HG03457 (cell line): Measurements from ENCODE around the gene SCYGR4.

Experiments
- ATAC-seq: cut with Tn5 transposase; IDR thresholded peaks from one replicate; pipeline ENCODE4 v1.9.1; 2021; ENCODE audit warnings: moderate number of reproducible peaks; ENCODE audit not compliant: unreplicated experiment

The SCYGR4 gene

DNA sequence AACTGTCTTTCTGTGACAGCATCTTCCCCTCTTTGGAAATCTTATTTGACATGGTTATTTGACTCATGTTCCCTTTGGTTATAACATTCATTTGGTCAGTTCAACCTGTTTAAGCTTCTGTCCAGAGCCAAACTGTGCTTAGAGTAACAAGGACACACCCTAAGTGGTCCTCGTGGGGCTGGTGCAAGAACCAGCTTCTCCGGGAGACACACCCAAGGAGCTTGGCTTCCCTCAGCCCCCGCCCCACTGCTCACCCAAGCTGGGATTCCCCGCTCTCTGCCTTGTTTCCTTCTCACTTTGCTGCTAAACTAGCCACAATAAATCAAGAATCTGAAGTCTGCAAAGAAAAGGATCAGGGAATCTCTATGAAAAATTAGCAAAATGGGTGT is 4.0 kb upstream of the SCYGR4 start:
- no peak for ATAC-seq

- no peak for ATAC-seq
These were observed 3.1 kb upstream of the SCYGR4 start for GRCh38 chr2:227614246-227614645.

- no peak for ATAC-seq
These were observed 2.6 kb upstream of the SCYGR4 start, which contains the start of gene SCYGR3 for GRCh38 chr2:227614740-227615139. Gene SCYGR3, minus strand, starts transcription at chr2:227614840. Its CDS starts 0 bp downstream, at chr2:227614840.

GRCh38 chr2:227615181-227615580 is 2.1 kb upstream of the SCYGR4 start:
- ATAC-seq, result no peak

DNA sequence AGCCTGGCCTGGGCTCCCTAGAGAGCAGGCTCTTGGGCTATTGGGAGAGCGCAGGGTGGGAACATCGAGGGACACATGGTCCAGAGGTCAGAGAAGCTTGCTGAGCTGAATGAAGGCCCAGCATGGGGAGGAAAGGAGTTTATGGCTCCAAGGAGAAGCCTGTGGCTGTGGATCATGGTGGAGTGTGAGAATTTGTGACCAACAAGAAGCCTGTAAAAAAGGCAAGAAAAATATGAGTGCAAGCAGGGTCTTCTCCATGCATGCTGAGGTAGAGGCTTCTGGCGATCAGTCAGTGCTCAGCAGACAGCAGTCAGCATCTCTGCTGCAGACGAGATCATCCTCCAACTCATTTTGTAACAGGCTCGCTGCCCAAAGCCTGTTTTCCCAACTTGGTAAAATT is 1.4 kb upstream of the SCYGR4 start:
- no peak for ATAC-seq

GRCh38 chr2:227616631-227617030 is 667 bp upstream of the SCYGR4 start:
- no peak for ATAC-seq

DNA sequence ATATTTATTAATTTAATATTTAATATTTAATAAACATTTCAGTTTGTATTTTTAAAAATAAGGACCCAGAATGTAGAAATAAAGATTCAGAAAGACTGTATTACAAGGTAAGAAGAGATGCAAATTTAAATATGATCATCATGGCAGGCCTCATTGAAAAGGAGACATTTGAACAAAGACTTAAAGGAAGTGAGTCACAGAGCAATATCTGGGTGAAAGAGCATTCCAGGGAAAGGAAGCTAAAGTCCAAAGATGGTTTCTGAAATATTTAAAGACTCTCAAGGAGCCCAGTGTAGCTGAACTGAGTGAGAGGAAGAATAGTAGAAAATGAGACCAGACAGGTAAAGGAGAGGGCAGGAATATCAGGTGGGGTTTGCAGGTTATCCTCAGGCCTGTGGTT is 5.9 kb downstream of the SCYGR4 start:
- no peak for ATAC-seq

DNA sequence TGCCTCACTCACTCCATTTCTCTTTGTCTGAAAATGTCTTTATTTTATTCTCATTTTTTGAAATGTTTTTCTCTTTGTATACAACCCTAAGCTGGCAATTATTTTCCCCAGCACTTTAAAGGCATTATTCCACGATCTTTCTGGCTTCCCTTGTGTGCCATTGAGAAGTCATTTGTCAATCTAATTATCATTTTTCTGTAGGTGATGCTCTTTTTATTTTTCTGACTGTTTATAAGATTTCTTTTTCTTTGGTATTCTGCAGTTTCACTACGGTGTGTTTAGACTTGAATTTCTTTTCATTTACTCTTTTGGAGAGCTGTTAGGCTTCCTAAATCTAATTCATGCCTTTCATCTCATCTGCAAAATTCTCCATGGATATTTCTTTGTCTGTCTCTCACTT is 8.1 kb downstream of the SCYGR4 start:
- ATAC-seq, result no peak

DNA sequence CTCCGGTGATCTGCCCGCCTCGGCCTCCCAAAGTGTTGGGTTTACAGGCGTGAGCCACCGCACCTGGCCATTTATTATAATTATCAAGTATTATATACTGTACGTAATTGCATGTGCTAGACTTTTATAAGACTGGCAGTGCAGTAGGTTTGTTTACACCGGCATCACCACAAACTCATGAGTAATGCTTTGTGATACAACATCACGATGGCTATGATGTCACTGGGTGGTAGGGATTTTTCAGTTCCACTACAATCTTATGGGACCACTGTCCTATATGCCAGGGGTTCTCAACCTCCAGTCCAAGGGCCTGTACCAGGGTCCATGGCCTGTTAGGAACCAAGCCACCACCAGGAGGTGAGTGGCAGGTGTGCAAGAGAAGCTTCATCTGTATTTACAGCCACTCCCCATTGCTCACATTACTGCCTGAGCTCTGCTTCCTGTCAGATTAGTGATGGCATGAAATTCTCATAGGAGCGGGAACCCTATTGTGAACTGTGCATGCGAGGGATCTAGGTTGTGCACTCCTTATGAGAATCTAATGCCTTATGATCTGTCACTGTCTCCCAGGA is 9.4 kb downstream of the SCYGR4 start:
- no peak for ATAC-seq

- ATAC-seq, result peak; percentile 95
These were observed 10.5 kb downstream of the SCYGR4 start for GRCh38 chr2:227627769-227628168.

DNA sequence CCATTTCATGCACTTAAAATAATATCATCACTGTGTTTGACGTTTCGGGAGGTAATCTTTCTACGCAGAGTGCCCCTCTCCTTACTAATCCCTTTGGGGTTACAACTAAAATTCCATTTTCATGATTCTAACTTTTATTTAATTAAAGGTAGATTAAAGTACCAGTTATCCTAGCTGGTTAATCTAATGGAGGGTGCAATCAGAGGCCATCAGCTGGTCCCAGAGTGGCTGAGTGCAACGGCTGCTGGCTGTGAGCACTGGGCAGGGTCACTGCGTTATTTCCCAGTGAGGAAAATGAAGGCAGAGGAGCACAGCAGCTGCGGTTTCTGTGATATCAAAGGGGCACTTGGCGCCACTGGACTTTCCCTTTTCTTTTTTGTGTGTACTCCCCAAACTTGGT is 12.1 kb downstream of the SCYGR4 start:
- ATAC-seq, result no peak

DNA sequence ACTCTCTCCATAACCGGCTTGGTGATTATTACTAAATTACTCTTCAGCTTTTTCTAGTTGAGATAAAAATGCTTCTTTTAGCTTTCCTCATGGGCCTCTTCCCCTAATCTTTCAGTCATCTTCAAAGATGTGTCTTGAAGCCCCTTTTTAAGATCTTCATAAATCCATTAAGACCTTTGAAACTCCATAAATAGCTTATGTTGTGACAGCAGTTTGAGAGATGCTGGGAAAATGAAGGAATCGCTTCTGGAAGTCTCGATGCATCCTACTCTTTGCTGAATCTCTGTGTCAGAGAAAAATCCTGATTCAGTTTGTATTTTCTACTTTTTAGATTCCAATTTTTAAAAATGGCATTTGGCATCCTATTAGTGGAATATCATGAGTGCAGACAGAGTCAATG is 13.0 kb downstream of the SCYGR4 start:
- no peak for ATAC-seq

GRCh38 chr2:227632827-227633226 is 15.5 kb downstream of the SCYGR4 start:
- ATAC-seq, result no peak

- ATAC-seq, result no peak
These were observed 16.9 kb downstream of the SCYGR4 start for GRCh38 chr2:227634201-227634600.

DNA sequence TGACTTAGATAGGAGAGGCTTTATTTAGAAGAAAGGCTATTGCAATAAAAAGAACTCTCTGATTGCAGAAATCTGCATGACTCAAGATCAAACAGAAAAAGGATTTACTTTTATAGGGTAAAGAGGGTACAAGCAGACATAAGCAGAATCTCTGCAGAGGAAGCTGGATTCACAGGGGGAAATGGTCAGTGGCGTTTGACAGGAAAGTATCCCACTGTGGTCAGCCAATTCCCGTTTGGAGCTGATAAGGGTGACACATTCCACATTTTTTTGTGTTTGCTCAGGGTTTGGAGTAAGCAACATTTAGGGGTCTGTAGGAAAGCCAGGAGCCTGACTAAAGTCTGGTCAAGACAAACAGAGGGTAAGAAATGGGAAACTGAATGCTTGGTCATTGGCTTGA is 25.4 kb downstream of the SCYGR4 start:
- no peak for ATAC-seq

DNA sequence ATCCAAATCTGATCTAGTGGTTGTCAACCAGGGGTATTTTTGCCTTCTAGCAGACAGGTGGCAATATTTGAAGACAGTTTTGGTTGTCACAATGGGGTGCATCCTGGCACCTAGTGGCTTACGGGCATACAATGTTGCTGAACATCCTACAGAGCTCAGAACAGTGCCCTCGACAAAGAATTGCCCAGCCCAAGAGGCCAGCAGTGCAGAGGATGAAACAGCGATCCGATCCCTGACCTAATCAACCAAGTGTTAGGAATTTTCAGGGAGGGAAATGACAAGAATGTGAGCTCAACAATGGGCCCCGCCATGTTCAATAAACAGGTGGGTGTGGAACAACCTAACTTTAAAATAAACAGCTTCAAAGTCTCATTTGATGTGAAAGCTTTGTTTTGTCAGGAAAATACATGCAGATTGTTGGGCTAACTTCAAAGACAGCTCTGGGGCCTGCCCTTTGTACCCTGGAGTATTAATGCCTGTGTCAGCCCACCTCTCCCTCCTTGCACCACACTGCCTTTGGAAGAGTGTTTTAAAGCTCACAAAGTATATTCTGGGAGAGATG is 26.8 kb downstream of the SCYGR4 start:
- ATAC-seq, result no peak

DNA sequence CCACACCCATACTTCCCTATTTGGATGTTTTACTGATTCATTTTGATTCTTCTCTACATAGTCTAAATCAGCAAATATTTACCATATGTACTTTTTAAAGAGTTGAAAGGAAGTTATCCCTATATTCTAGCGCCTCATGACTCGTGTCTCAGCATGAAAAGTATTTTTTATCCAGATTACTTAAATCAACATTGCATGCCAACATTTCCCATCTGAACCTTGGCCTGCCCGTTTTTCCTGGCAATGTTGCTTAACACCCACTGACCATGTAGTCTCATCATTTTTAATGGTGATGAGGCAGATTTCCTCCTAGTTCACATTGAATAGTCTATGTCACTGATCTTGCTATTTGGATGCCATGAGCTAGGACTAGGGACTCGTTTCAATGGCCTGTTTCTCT is 36.1 kb downstream of the SCYGR4 start:
- ATAC-seq, result no peak

DNA sequence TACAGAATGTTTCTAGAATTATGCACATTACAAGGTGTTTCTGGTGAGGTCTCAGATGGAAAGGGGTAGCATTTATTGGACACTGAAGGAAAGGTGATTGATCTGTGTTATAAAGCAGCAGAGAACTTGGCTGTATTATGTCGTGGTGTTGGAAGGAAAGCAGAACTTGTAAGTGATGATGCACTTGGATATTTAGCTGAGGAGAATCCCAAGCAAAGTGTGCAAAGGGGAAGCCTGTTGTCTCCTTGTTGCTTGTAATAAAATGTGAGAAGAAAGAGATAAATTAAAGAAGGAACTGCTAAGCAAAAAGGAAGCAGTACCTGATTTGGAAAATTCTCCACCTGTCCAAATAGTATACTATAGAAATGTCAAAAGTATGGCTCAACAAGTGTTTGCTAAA is 37.1 kb downstream of the SCYGR4 start:
- ATAC-seq, result no peak

DNA sequence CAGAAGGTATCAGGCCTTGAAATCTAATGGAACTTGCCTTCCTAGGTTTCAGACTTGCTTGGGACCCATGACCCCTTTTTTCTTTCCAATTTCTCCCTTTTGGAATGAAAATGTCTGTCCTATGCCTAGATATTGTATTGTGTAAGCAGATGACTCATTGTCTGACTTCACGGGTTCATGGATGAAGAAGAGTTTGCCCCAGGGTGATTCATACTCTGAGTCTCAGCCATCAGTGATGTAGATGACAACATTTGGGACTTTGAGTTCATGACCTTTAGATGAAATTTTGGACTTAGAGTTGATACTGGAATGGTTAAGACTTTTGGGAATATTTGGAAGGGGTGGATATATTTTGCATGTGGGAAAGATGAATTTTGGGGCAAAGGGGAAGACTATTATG is 38.2 kb downstream of the SCYGR4 start:
- no peak for ATAC-seq

DNA sequence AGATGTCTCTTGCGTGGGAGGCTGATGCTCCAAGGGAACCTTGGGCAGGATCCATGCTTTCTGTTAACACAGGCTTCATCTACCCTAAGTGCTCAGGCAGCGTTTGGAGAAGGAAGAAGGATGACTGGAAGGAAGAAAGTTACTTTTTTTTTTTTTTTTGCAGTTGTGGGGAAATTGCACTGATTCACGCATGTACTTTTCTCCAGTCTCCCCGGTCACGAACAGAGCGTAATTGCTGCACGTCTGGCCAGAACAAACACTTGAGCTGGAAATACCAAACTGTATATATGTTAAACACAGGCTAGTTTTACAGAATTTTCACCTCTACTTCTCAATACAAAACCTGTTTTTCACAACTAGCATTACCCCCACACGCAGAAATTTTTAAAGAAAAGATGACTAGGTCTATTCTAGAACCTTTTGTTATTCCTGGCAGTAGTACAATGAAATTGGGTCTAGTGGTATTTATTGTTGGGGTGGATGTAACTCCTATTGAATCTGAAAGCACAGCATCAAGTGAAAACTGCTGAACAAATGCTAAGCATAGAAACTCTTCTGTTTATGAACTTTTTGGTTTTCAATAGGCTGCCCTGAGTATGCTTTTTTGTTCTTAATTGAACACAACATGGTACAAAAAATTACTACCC is 40.0 kb downstream of the SCYGR4 start:
- no peak for ATAC-seq

- ATAC-seq, result no peak
These were observed 43.8 kb downstream of the SCYGR4 start for GRCh38 chr2:227661025-227661649.

DNA sequence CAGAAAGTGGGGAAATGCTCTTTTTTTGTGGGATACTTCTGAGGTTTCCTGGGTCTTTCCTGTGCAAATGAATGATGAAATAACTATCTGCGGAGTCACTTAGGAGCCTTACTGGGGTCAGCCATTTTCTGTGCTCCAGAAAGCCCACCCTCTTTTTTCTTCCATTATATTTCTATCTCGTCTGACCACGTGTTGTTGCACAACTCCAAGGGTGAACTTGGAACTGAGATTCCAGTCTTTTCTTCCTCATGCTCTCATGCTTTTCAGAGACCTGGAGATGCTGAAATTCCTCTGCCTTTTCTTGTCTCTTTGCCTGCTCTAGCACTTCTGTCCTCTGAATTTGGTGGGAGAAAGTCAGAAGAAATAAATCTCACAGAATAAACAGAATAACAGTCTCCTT is 44.5 kb downstream of the SCYGR4 start:
- ATAC-seq, result no peak
